CD4-positive, alpha-beta T cell treated with Interleukin-1 beta for 1 hour (primary cell): ENCODE measurements around the gene USP24.
"Not testable (repeated sequence)": the region's sequence is repeated elsewhere in the genome, so short reads cannot be mapped to it uniquely, and the experiment has no call there.

ENCODE experiments used
- DNase-seq, 2 donors: peaks; one replicate each; pipeline ENCODE4 v3.0.0-alpha.2; 2020 to 2022

USP24 gene

DNA sequence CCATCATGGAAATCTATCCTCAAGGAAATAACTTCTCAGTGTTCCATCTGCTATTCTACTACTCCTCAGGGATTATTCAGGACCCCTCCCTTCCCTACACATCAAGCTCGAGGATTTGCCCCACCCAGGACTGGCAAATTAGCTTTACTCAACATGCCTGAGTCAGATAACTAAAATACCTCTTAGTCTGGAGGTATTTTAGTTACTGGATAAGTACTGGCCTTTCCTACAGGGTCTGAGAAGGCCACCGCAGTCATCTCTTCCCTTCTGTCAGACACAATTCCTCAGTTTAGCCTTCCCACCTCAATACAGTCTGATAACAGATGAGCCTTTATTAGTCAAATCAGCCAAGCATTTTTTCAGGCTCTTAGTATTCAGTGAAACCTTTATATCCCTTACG is 188.5 kb downstream of the USP24 start:
- DNase-seq, result not testable (repeated sequence)

- not testable (repeated sequence) for DNase-seq
Observed at GRCh38 chr1:55024163-55024562, 191.0 kb downstream of the USP24 start.

GRCh38 chr1:55021942-55022546 is 193.1 kb downstream of the USP24 start:
- peak; percentile 53 to 58 for DNase-seq

GRCh38 chr1:55018395-55018794 is 196.8 kb downstream of the USP24 start:
- no peak for DNase-seq
